Uterus (tissue), 4 donors: ENCODE data around the gene RALGAPB. TPM values are rescaled to one million over a fixed set of nuclear protein-coding genes. Genes with fewer than 3 reads are reported as not detected.
"Not testable (repeated sequence)": the region's sequence is repeated elsewhere in the genome, so short reads cannot be mapped to it uniquely, and the experiment has no call there.

Experiments used
- DNase-seq, 2 donors: peaks; one replicate each; pipeline ENCODE4 v3.0.0-alpha.2; 2019 to 2020
- H3K27ac ChIP-seq, 2 donors: fragments of 200-600 bp; sonication (generic); 1 replicate in 1 of 2; 2 replicates in 1 of 2; pipeline ENCODE4 v1.5.1; 2016 to 2018
- H3K27me3 ChIP-seq, 2 donors: fragments of 200-600 bp; sonication (generic); one replicate each; pipeline ENCODE4 v1.5.1; 2018 to 2019; ENCODE audit warnings: control low read depth in 1 of 2
- H3K36me3 ChIP-seq, 2 donors: fragments of 200-600 bp; sonication (generic); one replicate each; pipeline ENCODE4 v1.5.1; 2019; ENCODE audit warnings: control low read depth in 1 of 2
- H3K4me1 ChIP-seq, 2 donors: fragments of 200-600 bp; sonication (generic); one replicate each; pipeline ENCODE4 v1.5.1; 2018 to 2019; ENCODE audit warnings: control low read depth in 1 of 2
- H3K4me3 ChIP-seq, 2 donors: fragments of 200-600 bp; sonication (generic); 1 replicate in 1 of 2; 2 replicates in 1 of 2; pipeline ENCODE4 v1.5.1; 2018 to 2019; ENCODE audit warnings: mild to moderate bottlenecking in 1 of 2
- H3K9me3 ChIP-seq, 2 donors: fragments of 200-600 bp; sonication (generic); one replicate each; pipeline ENCODE4 v1.5.1; 2019; ENCODE audit warnings: control low read depth in 1 of 2
- POLR2A ChIP-seq, 2 donors: fragments of 450-650 bp; IDR thresholded peaks; one replicate each; pipeline ENCODE4 v1.6.1; 2016; ENCODE audit warnings: antibody characterized with exemption in 2 of 2, mild to moderate bottlenecking in 1 of 2, moderate library complexity in 1 of 2
- intact Hi-C: fragments of 100-400 bp; cut with DNase I; formaldehyde crosslinking; loops from one replicate; pipeline ENCODE4 v1.15.1; 2023; ENCODE audit warnings: low total_unique reads
- total RNA-seq, 4 donors: library from RNA; depleted of rRNA in 3 of 4; stranded (reverse); fragments of >200 nt in 3 of 4; gene quantifications; one replicate each; pipeline versions ENCODE4 v1.1.0 to v1.2.4, GENCODE V29; 2014 to 2023
- TF ChIP-seq, protein P1 (sequence below), 4 experiments: fragments of 200-600 bp in 2 of 4; fragments of 450-650 bp in 2 of 4; sonication (generic) in 2 of 4; IDR thresholded peaks; one replicate each; pipeline ENCODE4 v1.5.1; 2016 to 2019; ENCODE audit warnings: antibody characterized with exemption in 4 of 4, mild to moderate bottlenecking in 2 of 4, moderate library complexity in 1 of 4
- donor health status: DM: yes; HTN: yes; CAD: no.

The RALGAPB gene
- total RNA-seq, 4 donors from 2014 or later, result 27.4 to 57.0 (median 39.9) TPM

DNA sequence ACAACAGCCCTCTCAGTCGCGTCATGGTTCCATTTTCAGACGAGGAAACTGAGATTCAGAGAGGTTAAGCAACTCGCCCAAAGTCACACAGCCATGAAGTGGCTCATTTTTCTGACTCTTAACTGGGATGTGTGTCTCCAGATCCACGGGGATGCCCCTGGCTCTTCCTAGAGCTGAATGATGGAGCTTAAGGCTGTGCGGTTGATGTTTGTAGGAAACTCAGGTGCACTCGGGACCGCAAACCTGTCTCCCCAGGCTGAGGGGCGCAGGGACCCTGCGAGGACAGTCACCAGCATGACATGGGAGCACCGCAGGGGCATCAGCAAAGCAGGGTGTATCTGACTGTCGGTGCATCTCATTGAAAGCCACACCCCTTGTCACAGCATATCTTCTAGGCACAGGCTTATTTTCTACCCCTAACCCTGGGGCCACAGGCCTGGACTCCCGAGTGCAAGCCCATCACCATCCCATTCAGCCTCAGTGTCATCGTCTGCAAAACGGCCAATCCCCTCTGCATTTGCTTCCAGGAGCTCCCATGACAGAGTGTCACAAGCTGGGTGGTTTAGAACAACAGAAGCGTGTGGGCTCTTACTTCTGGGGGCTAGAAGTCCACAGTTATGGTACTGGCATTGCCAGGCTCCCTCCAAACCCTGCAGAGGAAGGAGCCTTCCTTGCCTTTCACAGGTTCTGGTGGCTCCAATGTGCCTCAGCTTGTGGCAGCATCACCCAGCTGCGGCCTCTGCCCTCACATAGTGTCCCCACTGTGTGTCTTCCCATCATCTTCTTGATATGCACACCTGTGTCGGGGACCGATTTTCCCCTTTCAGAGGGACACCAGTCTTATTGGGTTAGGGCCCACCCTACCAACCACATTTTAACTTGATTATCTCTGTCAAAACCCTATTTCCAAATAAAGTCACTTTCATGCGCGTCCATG lies 119.1 kb downstream of the RALGAPB start:
- TF ChIP-seq, protein P1, sequence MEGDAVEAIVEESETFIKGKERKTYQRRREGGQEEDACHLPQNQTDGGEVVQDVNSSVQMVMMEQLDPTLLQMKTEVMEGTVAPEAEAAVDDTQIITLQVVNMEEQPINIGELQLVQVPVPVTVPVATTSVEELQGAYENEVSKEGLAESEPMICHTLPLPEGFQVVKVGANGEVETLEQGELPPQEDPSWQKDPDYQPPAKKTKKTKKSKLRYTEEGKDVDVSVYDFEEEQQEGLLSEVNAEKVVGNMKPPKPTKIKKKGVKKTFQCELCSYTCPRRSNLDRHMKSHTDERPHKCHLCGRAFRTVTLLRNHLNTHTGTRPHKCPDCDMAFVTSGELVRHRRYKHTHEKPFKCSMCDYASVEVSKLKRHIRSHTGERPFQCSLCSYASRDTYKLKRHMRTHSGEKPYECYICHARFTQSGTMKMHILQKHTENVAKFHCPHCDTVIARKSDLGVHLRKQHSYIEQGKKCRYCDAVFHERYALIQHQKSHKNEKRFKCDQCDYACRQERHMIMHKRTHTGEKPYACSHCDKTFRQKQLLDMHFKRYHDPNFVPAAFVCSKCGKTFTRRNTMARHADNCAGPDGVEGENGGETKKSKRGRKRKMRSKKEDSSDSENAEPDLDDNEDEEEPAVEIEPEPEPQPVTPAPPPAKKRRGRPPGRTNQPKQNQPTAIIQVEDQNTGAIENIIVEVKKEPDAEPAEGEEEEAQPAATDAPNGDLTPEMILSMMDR (IDR thresholded peaks at IDR 0.05), result no peak
- no peak for TF ChIP-seq POLR2A (IDR thresholded peaks at IDR 0.05)

DNA sequence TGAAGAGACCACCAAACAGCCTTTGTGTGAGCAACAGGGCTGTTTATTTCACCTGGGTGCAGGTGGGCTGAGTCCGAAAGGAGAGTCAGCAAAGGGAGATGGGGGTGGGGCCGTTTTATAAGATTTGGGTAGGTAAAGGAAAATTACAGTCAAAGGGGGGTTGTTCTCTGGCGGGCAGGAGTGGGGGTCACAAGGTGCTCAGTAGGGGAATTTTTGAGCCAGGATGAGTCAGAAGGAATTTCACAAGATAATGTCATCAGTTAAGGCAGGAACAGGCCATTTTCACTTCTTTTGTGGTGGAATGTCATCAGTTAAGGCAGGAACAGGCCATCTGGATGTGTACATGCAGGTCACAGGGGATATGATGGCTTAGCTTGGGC lies 119.8 kb downstream of the RALGAPB start:
- H3K4me3 ChIP-seq, H3K9me3 ChIP-seq, H3K27me3 ChIP-seq, H3K36me3 ChIP-seq, intact Hi-C loops, H3K27ac ChIP-seq, H3K4me1 ChIP-seq, DNase-seq: not testable (repeated sequence)

More for the DNA sequence above, 119.1 kb downstream of the RALGAPB start:
- H3K27ac ChIP-seq, result no peak overlapping the region
- no peaks in the 10 kb centered on the region for H3K4me1 ChIP-seq
- DNase-seq, result no peak
- H3K27me3 ChIP-seq, result no peaks in the 10 kb centered on the region
- H3K9me3 ChIP-seq, result no peaks in the 10 kb centered on the region
- intact Hi-C loops, result no loop called here
- no peaks in the 10 kb centered on the region for H3K36me3 ChIP-seq
- no peak overlapping the region for H3K4me3 ChIP-seq

DNA sequence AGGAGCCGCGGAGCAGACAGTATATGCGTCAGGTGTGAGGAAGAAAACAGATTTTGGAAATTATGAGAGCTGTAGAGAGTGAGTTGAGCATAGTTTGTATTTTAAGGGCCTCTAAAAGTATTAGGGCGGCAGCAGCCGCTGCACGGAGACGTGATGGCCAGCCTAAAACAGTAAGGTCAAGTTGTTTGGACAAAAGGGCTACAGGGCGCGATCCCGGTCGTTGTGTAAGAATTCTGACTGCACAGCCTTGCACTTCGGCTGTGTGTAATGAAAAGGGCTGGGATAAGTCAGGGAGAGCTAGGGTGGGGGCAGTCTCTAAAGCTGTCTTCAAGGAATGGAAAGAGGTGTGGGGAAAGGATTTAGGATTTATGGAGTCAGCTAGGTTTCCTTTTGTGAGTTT lies 121.6 kb downstream of the RALGAPB start:
- H3K4me1 ChIP-seq, DNase-seq, H3K36me3 ChIP-seq, H3K4me3 ChIP-seq, intact Hi-C loops, H3K27ac ChIP-seq, H3K27me3 ChIP-seq, H3K9me3 ChIP-seq: not testable (repeated sequence)

DNA sequence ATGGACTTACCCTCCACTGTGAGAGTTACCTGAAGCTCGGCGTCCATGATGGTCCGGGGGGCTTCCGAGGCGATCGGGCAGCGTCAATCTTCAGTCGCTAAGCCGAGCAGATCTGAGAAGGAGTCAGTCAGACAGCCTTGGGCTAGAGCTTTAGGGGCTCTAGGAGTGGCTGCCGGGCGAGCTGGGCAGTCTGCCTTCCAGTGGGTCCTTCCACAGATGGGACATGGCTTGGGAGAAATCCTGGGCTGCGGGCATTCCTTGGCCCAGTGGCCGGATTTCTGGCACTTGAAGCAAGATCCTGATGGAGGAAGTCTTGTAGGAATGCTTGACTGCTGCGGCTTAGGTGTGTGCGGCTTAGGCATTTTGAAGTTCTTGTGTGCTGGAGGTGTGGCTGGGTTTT lies 123.2 kb downstream of the RALGAPB start:
- H3K4me1 ChIP-seq, intact Hi-C loops, H3K36me3 ChIP-seq, H3K4me3 ChIP-seq, H3K27me3 ChIP-seq, H3K27ac ChIP-seq, H3K9me3 ChIP-seq, DNase-seq: not testable (repeated sequence)

DNA sequence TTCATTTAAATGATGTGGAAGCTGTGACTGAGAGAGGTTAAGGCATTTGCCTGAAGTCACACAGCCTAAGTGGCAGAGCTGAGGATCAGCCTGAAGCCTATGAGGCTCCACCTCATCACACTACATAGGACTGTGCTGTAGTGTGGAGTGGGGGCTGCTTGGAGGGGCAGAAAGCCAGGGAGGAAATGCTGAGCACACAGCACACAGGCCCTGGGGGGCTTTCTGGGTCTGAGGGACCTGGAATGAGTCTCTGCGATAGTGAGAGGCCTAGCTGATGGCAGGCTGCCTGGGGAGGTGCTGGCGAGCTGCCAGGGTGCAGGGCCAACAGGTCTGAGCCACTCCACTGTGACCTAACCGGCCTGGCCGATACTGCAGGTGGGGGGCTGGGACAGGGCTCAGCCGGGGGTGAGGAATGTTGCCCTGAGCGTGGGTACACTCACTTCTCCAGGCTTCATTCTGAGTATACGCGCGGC lies 126.8 kb downstream of the RALGAPB start:
- Histone ChIP-seq H3K27me3 (peaks cover 0 to 11% of the 10 kb centered on the region in 2 donors), H3K27ac (no peak overlapping the region), H3K4me1 (no peaks in the 10 kb centered on the region), H3K36me3 (no peaks in the 10 kb centered on the region), H3K4me3 (no peak overlapping the region), H3K9me3 (no peaks in the 10 kb centered on the region)
- no peak for DNase-seq
- TF ChIP-seq POLR2A (IDR thresholded peaks at IDR 0.05), result no peak
- TF ChIP-seq, protein P1 (IDR thresholded peaks at IDR 0.05), result no peak
- intact Hi-C loops, result no loop called here

DNA sequence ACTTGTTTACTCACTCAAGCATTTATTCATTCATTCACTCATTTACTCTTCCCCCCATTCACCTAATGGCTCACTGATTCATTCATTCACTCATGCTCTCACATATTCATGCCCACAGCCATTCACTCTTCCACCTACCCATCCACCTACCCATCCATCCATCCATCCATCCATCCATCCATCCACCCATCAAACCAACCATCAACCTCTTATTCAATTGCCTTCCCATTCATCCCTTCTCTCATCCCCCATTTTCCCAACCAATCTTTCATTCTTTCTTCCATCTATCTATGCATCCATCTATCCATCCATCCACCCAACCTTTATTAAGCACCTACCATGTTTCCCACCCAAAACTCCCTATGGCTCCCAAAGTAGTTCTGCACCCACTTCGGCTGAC lies 127.4 kb downstream of the RALGAPB start:
- TF ChIP-seq POLR2A (IDR thresholded peaks at IDR 0.05), result no peak
- Histone ChIP-seq H3K4me3 (no peak overlapping the region), H3K27ac (no peak overlapping the region), H3K4me1 (no peaks in the 10 kb centered on the region), H3K36me3 (no peaks in the 10 kb centered on the region), H3K9me3 (no peaks in the 10 kb centered on the region), H3K27me3 (peaks cover 0 to 11% of the 10 kb centered on the region in 2 donors)
- no peak for DNase-seq
- intact Hi-C loops, result no loop called here
